ENCODE data around the gene ERBB4. TPM values are rescaled to one million over a fixed set of nuclear protein-coding genes. Genes with fewer than 3 reads are reported as not detected.

Gene ERBB4
- total RNA-seq, 1 donor from 2014 or later: 2.8 TPM

GRCh38 chr2:211942153-211942552 is 596.4 kb downstream of the ERBB4 start:
- Mint-ChIP-seq H3K9me3 (ENCODE audit: unreplicated experiment) (no peaks in the 10 kb centered on the region), H3K27me3 (ENCODE audit: unreplicated experiment) (no peaks in the 10 kb centered on the region), H3K27ac (ENCODE audit: unreplicated experiment) (no peak overlapping the region), H3K4me1 (ENCODE audit: unreplicated experiment) (no peaks in the 10 kb centered on the region), H3K4me3 (ENCODE audit: unreplicated experiment) (no peak overlapping the region), H3K36me3 (ENCODE audit: unreplicated experiment) (no peaks in the 10 kb centered on the region)
- DNase-seq (ENCODE audit: extremely low spot score, unreplicated experiment): no peak
- no peak for TF ChIP-seq CTCF (IDR thresholded peaks at IDR 0.05)

- no peaks in the 10 kb centered on the region for H3K27me3 Mint-ChIP-seq (ENCODE audit: unreplicated experiment)
- no peak overlapping the region for H3K27ac Mint-ChIP-seq (ENCODE audit: unreplicated experiment)
- no peak for TF ChIP-seq CTCF (IDR thresholded peaks at IDR 0.05)
- H3K9me3 Mint-ChIP-seq (ENCODE audit: unreplicated experiment): no peaks in the 10 kb centered on the region
- DNase-seq (ENCODE audit: extremely low spot score, unreplicated experiment): no peak
- H3K36me3 Mint-ChIP-seq (ENCODE audit: unreplicated experiment): no peaks in the 10 kb centered on the region
- no peak overlapping the region for H3K4me3 Mint-ChIP-seq (ENCODE audit: unreplicated experiment)
- H3K4me1 Mint-ChIP-seq (ENCODE audit: unreplicated experiment): no peaks in the 10 kb centered on the region
Measured at GRCh38 chr2:211941216-211941747, 597.3 kb downstream of the ERBB4 start.

- Mint-ChIP-seq H3K36me3 (ENCODE audit: unreplicated experiment) (no peaks in the 10 kb centered on the region), H3K27ac (ENCODE audit: unreplicated experiment) (no peak overlapping the region), H3K9me3 (ENCODE audit: unreplicated experiment) (no peaks in the 10 kb centered on the region), H3K4me3 (ENCODE audit: unreplicated experiment) (no peak overlapping the region), H3K27me3 (ENCODE audit: unreplicated experiment) (no peaks in the 10 kb centered on the region), H3K4me1 (ENCODE audit: unreplicated experiment) (no peaks in the 10 kb centered on the region)
- TF ChIP-seq CTCF (IDR thresholded peaks at IDR 0.05): no peak
- no peak for DNase-seq (ENCODE audit: extremely low spot score, unreplicated experiment)
Measured at GRCh38 chr2:211939177-211939576, 599.4 kb downstream of the ERBB4 start.

- DNase-seq (ENCODE audit: extremely low spot score, unreplicated experiment): no peak
- H3K9me3 Mint-ChIP-seq (ENCODE audit: unreplicated experiment): no peaks in the 10 kb centered on the region
- H3K4me3 Mint-ChIP-seq (ENCODE audit: unreplicated experiment): no peak overlapping the region
- no peak for TF ChIP-seq CTCF (IDR thresholded peaks at IDR 0.05)
- H3K4me1 Mint-ChIP-seq (ENCODE audit: unreplicated experiment): no peaks in the 10 kb centered on the region
- no peak overlapping the region for H3K27ac Mint-ChIP-seq (ENCODE audit: unreplicated experiment)
- no peaks in the 10 kb centered on the region for H3K27me3 Mint-ChIP-seq (ENCODE audit: unreplicated experiment)
- no peaks in the 10 kb centered on the region for H3K36me3 Mint-ChIP-seq (ENCODE audit: unreplicated experiment)
Measured at GRCh38 chr2:211934811-211935210, 603.8 kb downstream of the ERBB4 start.

GRCh38 chr2:211931314-211931713 is 607.3 kb downstream of the ERBB4 start:
- DNase-seq (ENCODE audit: extremely low spot score, unreplicated experiment): no peak

More at GRCh38 chr2:211931314-211931713, 607.3 kb downstream of the ERBB4 start:
- no peak overlapping the region for H3K27ac Mint-ChIP-seq (ENCODE audit: unreplicated experiment)
- no peaks in the 10 kb centered on the region for H3K27me3 Mint-ChIP-seq (ENCODE audit: unreplicated experiment)
- H3K4me1 Mint-ChIP-seq (ENCODE audit: unreplicated experiment): no peaks in the 10 kb centered on the region
- TF ChIP-seq CTCF (IDR thresholded peaks at IDR 0.05): no peak
- no peaks in the 10 kb centered on the region for H3K36me3 Mint-ChIP-seq (ENCODE audit: unreplicated experiment)
- H3K9me3 Mint-ChIP-seq (ENCODE audit: unreplicated experiment): no peaks in the 10 kb centered on the region
- no peak overlapping the region for H3K4me3 Mint-ChIP-seq (ENCODE audit: unreplicated experiment)
